Dermis microvascular lymphatic vessel endothelial cell (primary cell): ENCODE data around the gene ACAA1. TPM values are rescaled to one million over a fixed set of nuclear protein-coding genes. Genes with fewer than 3 reads are reported as not detected.
A peak's percentile ranks its signal among the peaks of the same experiment; 100 is the strongest.
"Not testable (repeated sequence)": the region's sequence is repeated elsewhere in the genome, so short reads cannot be mapped to it uniquely, and the experiment has no call there.

Source experiments
- DNase-seq, 2 donors: peaks; one replicate each; pipeline versions ENCODE4 v3.0.0 to v3.0.0-alpha.2; 2010; ENCODE audit warnings: low read depth in 2 of 2
- total RNA-seq: library from RNA; depleted of rRNA; stranded (reverse); fragments of >200 nt; gene quantifications from 2 replicates; pipeline ENCODE4 v1.2.1, GENCODE V29; 2014

The ACAA1 gene
- total RNA-seq, 1 donor from 2014 or later, result 34.9 TPM

DNA sequence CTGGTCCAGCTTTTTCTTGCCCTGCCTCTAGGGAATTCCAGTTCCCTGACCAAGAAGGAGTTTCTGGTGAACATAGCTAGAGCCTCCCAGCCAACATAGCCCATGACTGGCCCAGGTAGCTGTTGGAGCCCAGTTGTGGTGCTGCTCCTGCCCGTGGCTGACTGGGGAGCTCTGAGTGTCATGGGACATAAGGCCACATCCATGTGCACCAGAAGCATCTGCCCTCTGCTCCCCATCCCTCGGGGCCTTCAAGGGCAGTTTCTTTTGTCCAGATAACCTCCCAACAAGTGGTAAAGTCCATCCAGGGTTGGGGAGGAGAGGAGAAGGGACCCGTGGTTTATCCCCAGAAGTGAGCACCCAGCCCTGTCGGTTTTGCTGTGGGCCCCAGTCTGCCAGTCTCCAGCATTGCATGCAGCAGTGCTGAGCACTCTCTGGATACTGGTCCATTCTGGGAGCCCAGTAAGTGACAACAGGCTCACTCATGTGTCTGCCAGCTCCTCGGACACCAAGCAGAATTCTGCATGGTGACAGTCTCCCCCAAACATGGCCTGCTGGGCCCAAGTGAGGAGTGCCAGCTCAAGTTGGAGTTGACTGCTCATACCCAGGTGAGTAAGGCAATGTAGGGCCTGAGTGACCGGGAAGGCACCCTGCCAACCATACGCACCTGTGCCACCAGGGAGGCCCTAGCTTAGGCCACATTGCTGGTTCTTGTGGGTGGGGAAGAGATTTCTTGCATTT, 28.8 kb downstream of the ACAA1 start:
- no peak for DNase-seq

DNA sequence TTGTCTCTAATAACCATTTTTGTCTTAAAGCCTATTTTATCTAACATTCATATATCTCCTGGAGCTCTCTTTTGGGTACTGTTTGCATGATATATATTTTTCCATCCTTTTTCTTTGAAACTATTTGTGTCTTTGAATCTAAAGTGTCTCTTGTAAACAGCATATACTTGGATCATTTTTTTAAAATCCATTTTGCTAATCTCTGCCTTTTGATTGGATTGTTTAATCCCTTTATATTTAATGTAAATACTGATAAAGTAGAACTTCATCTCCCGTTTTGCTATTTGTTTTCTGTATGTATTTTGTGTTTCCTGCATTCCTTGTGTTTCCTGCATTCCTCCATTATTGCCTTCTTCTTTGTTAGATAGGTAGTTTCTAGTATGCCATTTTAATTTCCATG, 31.4 kb downstream of the ACAA1 start:
- DNase-seq, result no peak

DNA sequence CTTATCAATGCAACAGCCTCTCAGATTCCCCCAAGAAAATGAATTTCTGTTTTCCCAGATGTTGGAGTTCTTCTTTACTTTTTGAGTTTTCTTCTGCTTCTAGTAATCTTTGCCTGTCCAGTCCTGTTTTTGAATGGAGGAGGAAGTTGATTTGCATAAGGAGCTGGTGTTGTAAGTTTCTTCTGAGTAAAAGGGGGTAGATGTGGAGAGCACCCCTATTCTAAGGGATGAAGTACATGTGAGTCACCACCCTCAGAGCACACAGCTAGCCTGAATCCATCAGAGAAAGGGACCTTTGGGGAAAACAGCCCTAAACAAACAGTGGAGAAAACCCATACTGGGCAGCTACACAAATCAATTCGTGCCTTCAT, 34.5 kb downstream of the ACAA1 start:
- no peak for DNase-seq

DNA sequence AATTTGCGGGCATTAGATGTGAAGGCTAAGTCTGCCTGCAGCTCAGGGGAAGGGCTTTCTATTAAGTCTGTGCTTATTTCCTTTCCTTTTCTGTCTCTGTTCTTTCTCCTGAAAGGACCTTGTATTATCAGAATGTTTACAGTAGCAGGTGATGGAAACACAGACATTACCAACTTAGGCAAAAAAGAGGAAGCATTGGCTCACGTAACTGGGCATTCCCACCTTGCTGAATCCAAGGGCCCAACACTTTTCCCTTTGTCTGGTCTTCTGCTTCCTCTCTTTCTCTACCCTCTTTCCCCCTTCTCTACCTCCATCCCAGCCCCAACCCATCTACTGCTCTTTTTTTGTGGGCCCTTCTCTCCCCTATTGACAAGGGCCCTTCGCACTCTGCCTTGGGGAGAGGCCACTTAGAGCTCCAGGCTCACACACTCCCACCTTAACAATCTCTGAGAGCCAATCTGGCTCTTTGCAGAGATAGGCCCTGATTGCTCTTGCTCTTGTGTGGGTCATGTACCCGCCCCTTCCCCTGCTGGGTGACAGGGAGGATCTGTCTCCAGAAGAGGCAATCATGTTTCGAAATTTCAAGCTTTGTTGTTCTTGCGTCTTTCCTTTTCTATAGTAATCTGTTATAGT, 35.0 kb downstream of the ACAA1 start:
- DNase-seq, result no peak

DNA sequence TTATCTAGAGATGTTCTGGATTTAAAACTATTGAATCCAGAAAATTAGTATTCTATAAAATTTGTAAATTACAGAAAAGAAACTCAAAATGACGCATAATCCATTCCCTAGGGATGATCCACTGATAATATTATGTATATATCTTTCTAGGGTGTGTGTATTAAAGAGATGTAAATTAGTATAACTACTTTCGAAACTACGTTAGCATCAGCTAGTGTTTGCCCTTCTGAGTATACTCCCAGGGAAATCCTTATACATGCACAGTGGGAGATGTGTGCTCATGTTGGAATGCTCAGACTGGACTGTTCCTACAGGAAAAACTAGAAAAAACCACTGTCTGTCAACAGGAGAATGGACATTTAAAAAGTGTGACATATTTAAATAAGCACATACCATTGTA, 36.4 kb downstream of the ACAA1 start:
- no peak for DNase-seq

DNA sequence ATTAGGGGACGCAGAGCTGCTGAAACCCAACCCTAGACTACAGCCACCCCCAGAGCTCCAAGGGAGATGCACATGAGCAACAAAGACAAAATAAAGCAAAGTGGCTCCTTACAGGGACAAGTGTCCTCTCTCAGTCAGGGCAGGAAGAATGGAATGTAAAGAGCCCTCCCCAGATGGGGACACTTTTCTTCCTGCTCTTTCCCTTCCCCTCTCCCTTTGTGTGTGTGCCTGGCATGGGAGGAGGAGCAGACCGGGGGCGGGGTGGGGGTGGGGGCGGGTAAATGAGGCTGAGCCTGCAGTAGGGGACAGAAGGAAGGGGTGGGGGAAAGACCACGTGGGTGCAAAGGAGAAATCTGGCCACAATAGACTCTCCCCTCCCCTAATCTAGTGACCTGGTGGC, 37.4 kb downstream of the ACAA1 start:
- no peak for DNase-seq

DNA sequence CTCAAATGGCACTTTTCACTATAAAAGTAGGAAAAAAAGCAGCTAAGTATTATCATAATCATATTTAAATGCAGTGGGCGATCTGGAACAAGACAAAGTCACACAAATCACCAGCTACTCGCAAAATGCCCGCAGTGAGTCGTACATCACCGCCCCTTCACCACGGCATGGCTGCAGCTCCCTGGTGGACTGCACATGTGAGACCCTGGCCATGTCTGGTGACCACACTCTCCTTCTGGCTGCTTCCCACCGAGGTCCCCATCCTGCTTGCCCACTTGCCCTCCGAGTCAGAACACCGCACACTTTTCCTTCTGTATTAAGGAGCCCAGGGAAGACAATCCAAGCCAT, 38.6 kb downstream of the ACAA1 start:
- no peak for DNase-seq

DNA sequence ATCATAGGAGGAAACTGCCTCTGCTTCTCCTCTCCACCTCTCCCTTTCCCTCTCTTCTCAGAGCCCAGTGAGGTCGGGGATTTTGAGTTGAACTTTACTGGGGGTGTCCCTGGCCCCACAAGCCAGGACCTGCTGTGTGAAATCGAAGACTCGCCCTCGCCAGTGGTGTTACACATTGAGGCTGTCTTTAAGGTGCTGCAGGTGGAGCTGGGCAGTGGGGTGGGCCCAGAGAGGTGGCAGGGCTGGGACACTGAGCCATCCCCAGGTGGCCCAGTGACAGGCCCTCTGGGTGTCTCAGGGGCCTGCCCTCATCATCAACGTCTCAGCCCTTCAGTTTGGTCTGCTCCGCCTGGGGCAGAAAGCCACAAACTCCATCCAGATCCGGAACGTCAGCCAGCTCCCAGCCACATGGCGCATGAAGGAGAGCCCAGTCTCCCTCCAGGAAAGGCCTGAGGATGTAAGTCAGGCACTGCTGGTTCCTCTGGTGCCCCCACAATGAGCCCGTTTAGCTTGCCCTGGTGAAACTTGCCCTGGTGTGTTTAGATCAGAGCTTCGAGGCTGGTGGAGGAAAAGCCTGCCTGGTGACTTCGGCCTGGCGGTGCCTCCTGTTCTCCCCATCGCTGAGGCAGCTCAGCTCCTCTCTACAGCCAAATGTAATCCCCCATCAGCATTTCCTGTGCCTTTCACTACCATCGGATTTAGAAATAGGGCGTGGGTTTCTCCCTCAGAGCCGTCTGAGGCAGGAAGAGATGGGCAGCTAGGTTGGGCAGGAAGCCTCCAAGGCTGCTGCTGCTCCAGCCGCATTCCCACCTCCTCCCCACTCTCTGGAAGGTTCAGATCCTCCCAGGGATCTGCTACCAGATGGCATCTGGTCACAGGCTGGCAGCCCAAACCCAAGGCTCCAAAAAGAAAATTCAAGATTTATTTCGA, 39.2 kb downstream of the ACAA1 start:
- DNase-seq, result no peak

DNA sequence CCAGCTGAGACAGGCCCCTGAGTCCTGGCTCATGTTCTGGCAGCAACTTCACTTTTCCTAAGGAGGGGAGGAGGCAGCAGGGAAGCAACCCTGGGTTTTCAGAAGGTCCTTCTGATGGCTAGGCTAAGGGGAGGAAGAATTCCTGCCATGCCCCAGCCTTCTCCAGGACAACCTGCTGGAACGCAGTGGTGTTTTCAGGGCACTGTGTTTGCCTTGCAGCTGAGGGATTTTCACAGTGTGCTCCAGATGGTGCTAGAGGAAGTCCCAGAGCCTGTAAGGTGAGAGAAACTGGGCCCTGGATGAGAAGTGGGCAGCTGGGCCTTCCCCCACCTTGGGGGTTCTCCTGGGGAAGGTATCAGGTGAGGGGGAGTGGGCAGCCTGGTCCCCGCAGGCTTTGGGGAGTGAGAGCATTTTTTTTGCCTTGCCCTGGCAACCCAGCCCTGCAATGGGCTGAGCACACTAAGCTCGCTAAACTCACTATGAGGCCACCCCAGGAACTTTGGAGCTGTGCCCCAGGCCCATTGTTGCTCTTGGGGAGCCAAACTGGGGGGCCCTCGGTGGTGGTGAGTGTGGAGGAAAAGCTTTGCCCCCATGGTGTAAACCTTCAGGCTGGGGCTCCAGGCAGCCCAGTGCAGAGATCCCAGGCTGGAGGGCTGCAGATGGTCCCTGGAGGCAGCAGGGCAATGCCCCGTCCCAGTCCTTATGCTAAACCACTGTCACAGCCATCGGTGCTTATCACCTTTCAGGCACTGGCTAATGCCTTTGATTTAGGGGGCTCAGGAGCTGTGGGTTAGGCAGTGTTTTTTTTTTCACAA, 41.1 kb downstream of the ACAA1 start:
- no peak for DNase-seq

DNA sequence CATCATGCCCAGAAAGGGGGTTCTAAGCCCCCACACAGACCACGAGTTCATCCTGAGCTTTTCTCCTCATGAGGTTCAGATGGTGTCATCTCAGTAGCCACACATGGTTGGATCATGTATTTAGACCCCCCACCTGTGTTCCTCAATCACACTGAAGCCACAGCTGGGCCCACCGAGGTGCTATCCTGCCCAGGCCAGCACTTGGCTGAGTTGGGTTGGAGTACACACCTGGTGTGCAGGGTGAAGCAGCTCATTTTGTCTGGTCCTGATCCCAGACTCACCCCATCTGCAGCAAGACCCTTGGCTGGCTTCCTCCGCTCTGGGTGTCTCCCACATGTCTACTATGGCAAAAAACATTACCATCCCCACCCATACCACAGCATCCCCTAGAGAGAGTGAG, 41.9 kb downstream of the ACAA1 start:
- DNase-seq, result no peak

DNA sequence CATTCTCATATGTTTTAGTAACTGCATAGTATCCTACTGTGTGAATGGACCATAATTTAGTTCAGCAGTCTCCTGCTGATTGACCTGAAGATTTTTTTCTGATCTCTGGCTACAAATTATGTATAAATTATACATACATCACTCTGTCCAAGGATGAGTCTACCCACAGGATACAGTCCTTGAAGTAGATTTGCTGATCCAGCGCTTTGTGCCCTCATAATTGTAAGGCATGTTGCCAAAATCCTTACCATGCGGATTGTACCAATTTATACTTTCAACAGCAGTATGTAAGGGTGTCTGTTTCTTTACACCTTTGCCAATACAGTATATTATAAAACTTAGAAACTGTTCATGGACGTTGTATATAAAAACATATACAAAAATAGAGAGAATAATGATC, 46.5 kb downstream of the ACAA1 start:
- DNase-seq, result no peak

DNA sequence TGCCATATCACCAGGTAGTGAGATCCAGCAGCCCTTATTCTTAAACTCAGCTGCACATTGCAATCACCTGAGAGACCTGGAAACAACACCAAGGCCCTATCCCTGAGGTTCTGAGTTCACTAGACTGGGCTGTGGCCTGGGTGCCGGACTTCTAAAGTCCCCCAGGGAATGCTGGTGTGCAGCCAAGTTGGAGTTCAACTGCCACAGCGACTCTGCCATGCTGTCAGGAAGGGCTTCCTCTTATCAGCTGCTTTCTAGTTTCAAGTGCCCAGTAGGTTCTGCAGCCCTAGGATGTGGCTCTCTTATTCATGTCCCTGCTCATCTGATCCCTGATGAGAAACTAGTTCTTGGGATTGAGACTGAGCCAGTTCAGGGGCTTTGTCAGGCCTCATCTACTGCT, 47.8 kb downstream of the ACAA1 start:
- no peak for DNase-seq

DNA sequence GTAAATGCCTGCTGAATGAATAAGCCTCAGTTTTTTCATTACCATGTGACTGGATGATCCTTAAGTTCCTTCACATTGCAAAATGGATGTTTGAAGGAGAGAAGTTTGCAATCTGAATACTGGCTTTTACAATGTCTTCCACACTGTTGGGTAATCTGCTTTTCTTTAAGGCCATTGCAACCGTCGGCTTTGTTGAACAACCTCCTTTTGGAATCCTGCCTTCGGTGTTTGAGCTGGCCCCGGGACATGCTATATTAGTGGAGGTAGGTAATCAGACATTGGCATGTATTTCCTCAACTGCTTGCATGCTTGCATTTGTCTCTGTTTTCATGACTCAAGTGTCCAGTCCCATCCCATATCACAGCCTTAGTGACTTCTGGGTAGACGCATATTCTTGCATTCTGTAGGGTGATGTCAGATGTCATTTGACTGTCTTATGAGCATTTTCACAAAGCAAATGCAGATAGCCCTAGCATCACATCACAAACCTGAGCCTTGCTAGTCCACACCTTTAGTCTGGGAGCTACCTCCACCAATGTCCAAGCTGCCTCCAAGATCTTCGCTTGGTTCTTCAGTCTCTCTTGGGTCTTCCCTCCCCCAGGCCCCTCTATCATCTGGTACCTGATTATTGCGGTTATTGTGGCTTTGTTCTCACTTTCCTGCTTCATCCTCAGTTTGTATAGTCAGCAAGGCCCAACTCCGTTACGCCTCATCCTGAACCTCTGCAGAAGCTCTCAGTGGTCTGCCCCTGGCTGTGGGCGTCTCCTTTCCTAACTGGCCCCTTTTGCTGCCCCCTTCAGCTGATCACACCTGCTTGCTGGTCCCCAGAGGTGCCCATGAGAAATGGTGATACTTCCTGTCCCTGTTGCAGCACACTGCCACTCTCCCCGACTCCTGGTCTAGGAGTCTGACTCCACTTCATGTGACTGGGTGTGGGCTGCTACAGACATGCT, 48.5 kb downstream of the ACAA1 start:
- no peak for DNase-seq

DNA sequence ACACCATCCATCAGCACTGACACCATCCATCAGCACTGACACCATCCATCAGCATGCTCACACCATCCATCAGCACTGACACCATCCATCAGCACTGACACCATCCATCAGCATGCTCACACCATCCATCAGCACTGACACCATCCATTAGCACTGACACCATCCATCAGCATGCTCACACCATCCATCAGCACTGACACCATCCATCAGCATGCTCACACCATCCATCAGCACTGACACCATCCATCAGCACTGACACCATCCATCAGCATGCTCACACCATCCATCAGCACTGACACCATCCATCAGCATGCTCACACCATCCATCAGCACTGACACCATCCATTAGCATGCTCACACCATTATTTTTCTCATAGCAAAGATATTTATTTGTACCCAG, 49.6 kb downstream of the ACAA1 start:
- DNase-seq, result not testable (repeated sequence)

DNA sequence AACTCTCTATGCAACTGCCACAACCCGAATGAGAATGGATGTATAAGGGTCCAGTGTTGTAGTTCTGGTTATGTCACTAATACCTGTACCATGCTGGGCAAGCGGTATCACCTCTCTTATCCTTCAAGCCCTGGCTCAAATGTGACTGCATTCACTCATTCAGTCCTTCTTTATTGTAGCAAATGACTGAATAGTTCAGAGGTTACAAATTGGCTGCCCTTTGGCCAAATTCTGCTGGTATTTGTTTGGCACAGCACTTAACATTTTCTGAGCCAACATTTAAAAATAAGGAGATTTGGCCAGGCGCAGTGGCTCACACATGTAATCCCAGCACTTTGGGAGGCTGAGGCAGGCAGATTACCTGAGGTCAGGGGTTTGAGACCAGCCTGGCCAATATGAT, 50.4 kb downstream of the ACAA1 start:
- DNase-seq, result no peak

DNA sequence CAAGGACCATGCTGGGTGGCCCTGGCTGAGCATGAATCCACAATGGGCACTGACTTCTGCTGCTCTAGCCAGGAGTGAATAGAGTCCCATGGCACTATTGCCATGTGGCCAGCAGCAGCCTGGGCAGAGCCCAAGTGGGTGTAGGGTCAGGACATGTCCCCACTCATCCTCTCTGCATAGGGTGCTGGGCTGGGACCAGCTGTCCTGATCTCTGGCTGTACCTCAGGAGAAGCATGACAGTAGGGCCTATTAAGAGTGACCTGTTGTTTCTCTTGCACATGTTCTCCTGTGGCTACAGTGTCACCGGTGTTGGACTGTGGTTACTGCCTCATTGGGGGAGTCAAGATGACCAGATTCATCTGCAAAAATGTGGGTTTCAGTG, 51.0 kb downstream of the ACAA1 start:
- no peak for DNase-seq

DNA sequence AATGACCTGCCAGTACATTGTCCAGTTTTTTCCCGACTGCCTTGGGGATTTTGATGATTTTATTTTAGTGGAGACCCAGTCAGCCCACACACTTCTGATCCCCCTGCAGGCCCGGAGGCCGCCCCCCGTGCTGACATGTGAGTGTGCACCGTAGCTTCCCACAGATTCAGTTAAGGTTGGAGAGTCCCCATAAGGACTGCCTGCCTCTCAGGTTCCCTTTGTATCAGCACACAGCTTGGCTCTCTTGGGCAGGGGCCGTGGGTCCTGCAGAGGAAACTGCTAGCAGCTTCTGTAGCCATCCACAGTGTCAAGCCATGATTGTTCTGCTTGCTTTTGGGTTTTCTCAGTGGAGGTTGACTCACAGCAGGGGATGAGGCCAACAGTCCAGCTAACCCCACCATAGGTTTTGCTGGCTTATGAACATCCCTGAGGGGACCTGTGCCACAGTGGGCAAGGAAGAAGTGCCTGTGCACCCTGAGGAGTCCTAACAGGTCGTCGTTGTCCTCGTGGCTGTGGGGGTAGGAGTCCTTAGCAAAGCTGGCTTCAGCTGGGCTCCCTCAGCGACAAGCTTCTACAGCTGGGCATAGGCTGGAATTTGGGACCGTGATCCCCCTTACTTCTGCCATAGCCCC, 51.5 kb downstream of the ACAA1 start:
- DNase-seq, result no peak

DNA sequence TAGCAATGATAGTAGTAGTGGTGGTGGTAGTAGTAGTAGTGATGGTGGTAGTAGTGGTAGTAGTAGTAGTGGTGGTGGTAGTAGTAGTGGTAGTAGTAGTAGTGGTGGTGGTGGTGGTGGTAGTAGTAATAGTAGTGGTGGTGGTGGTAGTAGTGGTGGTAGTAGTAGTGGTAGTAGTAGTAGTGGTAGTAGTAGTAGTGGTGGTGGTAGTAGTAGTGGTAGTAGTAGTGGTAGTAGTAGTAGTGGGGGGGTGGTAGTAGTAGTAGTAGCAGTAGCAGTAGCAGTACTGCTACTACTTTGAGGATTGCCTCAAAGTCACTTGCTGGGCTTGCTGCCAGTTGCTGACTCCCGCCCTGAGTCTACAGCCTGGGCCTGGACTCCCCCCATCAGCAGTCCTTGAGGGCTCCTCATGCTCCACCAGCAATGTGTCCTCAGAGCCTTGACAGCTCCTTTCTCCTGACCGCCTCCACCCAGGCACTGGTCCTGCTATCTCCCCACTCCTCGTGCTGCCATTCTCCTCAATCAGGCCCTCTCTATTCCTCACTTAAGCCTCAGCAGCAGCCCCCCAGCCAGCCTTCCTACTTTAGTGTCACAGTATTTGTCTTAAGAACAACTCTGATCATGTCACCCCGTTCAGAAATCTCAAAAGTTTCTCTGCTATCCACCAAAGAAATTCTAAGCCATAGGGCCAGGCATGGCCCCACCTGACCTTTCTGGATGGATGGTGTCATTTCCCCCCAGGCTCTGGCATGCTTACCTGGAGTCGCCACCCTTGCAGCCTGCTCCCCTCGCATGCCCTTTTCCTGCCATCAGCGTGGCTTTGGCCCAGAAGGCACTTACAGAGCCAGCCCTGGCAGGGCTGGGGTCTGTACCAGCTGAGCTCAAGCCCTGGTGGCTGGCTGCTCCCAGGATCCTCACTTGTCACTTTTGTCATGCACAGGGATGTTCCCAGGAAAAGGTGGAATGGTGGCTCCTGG, 52.3 kb downstream of the ACAA1 start:
- DNase-seq, result peak in 1 of 2 donors; percentile 10

DNA sequence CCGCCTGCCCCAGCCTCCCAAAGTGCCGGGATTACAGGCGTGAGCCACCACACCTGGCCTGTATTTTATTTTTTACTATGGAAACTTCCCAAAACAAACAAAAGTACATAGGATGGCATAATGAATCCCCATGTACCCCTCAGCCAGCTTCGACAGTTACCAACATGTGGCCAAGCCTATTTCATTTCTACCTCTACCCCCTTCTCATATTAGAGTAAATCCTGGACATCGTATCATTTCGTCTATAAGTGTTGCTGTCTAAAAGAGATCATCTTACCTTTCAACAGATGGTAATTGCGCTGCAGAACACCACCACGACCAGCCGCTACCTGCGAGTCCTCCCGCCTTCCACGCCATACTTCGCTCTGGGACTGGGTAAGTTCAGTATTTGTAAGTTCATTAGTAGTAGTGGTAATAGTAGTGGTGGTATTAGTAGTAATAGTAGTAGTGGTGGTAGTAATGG, 53.0 kb downstream of the ACAA1 start:
- DNase-seq, result no peak
